ENCODE measurements around the gene TBC1D22B.
A peak's percentile ranks its signal among the peaks of the same experiment; 100 is the strongest.

Gene TBC1D22B

GRCh38 chr6:37373822-37374471, 116.4 kb downstream of the TBC1D22B start:
- no peak for TF ChIP-seq CTCF (IDR thresholded peaks at IDR 0.05; ENCODE audit: low read depth, low read length)
- no peak for DNase-seq (ENCODE audit: extremely low read depth, low read depth)

DNA sequence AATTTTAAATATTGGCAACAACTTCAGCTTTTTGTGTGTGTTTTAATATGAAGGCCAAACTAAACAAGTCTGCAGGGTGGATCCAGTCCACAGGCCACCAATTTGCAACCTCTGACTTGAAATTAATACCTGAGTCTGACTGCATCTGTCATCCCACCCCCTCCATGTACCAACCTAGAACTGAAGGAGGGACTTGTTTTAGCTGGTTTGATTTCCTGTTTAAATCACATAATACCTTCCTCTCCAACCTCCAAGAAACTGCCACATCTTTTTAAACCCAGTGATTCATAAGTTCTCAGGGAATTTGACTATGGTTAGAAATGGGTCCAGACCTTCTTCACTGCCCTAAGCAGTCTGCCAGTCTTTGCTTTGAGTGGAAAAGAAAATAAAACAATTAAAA, 117.8 kb downstream of the TBC1D22B start:
- DNase-seq (ENCODE audit: extremely low read depth, low read depth) = no peak
- no peak for TF ChIP-seq CTCF (IDR thresholded peaks at IDR 0.05; ENCODE audit: low read depth, low read length)

GRCh38 chr6:37376078-37376743, 118.6 kb downstream of the TBC1D22B start:
- TF ChIP-seq CTCF (IDR thresholded peaks at IDR 0.05; ENCODE audit: low read depth, low read length) = no peak
- DNase-seq (ENCODE audit: extremely low read depth, low read depth) = no peak

GRCh38 chr6:37381579-37381978, 124.0 kb downstream of the TBC1D22B start:
- peak; percentile 36 for TF ChIP-seq CTCF (IDR thresholded peaks at IDR 0.05; ENCODE audit: low read depth, low read length)
- no peak for DNase-seq (ENCODE audit: extremely low read depth, low read depth)

Measured in AG09319 (cell line).